GM10248 (cell line): ENCODE measurements around the gene CISTR.

Source experiments
- CTCF ChIA-PET: fragments of 300-600 bp; sonication (Branson Sonifier 250); formaldehyde crosslinking; extraction: SDS; loops from one replicate; lab custom pipeline; 2021; ENCODE audit warnings: antibody characterized with exemption; lab: Yijun Ruan, JAX
- POLR2A ChIA-PET: fragments of 350-650 bp; sonication (Branson Sonifier 250); formaldehyde crosslinking; extraction: SDS; loops from one replicate; lab custom pipeline; 2020; ENCODE audit warnings: antibody characterized with exemption; lab: Yijun Ruan, JAX
- DNase-seq: peaks from one replicate; pipeline ENCODE4 v3.0.0; 2012; ENCODE audit errors: extremely low spot score
- TF ChIP-seq, protein P1 (sequence below): IDR thresholded peaks from 2 replicates; pipeline ENCODE4 v1.5.1; 2012; ENCODE audit warnings: mild to moderate bottlenecking, low read depth; ENCODE audit errors: extremely low read depth, missing control alignments, control extremely low read depth

CISTR gene

DNA sequence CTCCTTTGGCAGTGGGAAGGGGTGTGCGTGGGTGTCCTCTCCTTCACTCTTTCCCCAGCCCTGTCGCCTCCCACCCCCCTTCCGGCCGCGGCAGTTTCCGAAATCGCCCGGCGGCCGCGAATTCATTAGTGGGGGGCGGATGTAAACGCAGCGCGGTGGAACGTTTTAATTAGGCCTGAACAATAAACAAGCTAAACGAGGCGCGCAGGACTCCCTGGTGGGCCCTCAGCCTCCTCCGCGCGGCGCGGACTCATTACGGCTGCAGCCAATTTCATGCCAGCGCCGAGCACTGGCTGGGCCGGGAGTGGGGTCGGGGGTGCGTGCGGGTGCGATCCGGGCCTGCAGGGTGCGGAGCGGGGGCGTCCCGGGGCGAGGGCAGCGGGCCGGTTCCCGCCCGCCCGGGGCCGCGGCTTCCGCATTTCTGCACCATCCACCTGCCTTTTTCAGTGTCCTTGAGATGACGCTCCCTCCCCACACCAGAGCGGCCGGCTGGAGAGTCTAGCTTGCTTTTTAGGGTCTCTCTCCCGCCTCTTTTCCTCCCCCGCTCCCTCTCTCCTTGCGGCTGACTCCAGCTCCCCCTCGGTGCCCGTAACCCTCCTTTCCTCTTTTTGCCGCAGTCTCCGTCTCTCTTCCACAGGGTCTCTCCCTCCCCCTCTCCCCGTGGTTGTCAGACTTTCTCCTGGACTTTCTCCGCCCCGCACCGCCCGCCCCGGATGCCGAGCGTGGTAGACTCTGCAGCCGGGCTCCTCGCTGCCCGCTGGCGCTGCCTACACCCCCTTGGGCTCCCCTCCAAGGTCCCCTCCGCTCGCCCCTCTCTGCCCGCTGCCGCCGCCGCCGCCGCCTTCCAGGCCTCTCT, at the start of gene CISTR:
Gene CISTR, minus strand, starts transcription at position 644 of the 856 bp plus-strand sequence.
- DNase-seq = peak; percentile 75
- POLR2A ChIA-PET = interaction anchor here (0.5 kb wide), 1 partner anchor 372 kb away, joined by 3 read pairs; the partner anchor contains the start of gene SP1
- CTCF ChIA-PET = interaction anchor here (0.7 to 11.6 kb wide), 9 partner anchors 7 to 76 kb away, joined by 3 to 222 read pairs (median 3); partner anchors contain the start of gene ATP5MC2

DNA sequence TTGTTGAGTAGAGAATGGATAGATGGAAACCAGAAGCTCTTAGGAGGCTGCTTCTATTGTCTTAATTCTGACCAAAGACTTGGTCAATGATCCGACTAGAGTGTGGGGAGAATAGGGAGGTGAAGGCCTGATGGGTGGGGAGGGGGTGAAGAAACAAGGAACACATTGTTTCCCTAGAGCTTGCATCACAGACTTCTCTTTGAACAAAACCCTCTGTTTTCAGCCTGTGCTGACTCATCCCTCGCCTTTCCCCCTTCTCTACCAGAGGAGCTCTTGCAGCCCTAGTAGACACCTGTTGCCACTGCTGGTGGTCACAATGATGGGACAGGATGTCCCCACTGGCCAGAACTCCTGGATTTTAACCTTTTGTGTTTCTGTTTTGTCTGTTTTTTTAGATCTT, 46.8 kb upstream of the CISTR start:
- ChIA-PET CTCF (interaction anchor here (0.7 to 2.1 kb wide), 3 partner anchors 14 to 52 kb away, joined by 4 to 6 read pairs (median 4); no protein-coding TSS in a partner anchor), POLR2A (no interaction called here)
- TF ChIP-seq, protein P1, sequence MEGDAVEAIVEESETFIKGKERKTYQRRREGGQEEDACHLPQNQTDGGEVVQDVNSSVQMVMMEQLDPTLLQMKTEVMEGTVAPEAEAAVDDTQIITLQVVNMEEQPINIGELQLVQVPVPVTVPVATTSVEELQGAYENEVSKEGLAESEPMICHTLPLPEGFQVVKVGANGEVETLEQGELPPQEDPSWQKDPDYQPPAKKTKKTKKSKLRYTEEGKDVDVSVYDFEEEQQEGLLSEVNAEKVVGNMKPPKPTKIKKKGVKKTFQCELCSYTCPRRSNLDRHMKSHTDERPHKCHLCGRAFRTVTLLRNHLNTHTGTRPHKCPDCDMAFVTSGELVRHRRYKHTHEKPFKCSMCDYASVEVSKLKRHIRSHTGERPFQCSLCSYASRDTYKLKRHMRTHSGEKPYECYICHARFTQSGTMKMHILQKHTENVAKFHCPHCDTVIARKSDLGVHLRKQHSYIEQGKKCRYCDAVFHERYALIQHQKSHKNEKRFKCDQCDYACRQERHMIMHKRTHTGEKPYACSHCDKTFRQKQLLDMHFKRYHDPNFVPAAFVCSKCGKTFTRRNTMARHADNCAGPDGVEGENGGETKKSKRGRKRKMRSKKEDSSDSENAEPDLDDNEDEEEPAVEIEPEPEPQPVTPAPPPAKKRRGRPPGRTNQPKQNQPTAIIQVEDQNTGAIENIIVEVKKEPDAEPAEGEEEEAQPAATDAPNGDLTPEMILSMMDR = no peak
- peak; percentile 19 for DNase-seq

More for the DNA sequence above, at the start of gene CISTR:
- TF ChIP-seq, protein P1 = no peak

DNA sequence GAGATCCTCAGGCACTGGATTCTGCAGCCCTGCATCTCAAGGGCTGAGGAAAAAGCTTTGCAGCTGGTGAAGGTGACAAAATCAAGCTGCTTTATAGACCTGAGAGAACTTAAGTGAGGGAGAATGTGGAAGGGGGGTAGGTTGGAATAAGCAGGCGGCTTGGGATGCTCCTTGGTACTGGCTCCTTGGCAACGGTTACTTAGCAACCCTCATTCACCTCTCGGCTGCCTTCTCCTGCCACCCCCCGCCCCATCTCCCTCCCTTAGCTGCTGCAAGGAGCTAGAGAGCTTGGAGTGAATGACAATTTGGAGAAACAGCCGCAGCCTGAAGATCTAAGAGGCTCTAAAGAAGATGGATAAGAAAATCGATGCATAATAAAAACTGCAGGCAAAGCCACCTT, 44.1 kb upstream of the CISTR start:
- ChIA-PET CTCF (interaction anchor here (1.4 to 1.6 kb wide), 2 partner anchors 10 to 38 kb away, joined by 3 to 8 read pairs; no protein-coding TSS in a partner anchor), POLR2A (no interaction called here)
- TF ChIP-seq, protein P1 = no peak
- no peak for DNase-seq

DNA sequence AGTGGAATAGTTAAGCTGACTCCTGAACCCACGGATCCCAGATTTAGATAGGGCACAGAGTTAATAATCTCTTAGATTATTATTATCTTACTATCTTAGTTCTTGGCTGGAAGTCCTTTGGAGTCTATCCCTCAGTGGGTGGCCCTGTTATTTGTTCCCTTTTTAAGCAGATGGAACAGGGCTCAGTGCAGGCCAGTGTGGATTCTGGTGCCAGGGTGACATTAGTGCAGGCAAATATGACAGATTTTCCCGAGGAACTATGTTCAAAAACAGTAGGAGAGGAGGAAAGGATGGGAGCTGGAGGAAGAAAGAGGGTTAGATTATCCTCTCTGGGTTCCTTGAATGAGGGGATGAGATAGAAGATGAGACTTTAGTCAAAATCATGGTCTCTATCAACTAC, 41.4 kb upstream of the CISTR start:
- DNase-seq = no peak
- CTCF ChIA-PET = interaction anchor here (1.0 to 2.4 kb wide), 7 partner anchors 8 to 587 kb away, joined by 3 to 11 read pairs (median 4); no protein-coding TSS in a partner anchor
- POLR2A ChIA-PET = no interaction called here
- TF ChIP-seq, protein P1 = no peak

DNA sequence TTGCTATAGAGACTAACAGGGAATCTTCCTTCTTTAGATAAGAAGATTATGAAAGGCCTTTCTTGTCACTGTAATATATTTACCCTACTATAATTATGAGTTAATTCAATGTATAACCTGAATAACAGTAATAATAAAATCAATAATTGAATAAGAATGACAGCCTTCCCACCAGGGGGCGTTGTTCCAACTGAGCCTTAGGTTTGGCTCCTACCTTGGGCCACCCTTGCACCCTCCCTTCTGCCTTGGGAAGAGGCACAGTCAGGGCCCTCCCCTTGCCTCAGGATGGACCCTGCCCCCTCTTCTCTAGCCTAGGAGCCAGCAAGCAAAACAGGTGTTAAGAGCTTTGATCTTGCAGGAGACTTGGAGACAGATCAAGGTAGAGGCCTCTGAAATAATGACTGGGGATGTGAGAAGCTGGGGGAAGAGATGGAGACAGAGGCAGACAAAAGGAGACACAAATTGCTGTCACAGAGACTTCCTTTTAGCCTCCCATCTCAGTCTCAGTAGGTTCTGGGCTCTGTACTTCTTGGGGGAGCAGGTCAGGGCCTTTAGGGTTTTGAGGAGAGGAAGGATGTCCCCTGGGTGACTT, 40.1 kb upstream of the CISTR start:
- DNase-seq = peak; percentile 19
- TF ChIP-seq, protein P1 = peak; percentile 51
- ChIA-PET CTCF (interaction anchor here (1.0 to 2.4 kb wide), 9 partner anchors 9 to 48 kb away, joined by 3 to 11 read pairs (median 4); no protein-coding TSS in a partner anchor), POLR2A (no interaction called here)

DNA sequence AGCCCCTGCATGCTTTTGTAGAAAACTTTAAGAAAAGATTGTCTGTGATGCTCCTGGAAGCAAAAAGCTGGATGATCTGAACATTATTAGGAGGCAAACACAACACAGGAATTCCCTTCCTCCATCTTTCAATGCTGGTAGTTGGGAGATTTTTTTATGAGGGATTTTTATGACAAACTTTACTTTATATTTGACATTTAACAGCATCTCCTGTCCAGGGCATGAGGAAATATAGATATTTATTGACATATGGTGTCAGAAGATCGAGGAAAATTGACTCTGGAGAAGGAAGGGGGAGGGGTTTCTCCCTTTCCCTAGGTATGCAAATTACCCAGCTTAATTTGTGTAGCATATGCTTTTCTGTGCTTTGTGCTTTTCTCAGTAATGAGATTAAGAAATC, 37.8 kb upstream of the CISTR start:
- no peak for DNase-seq
- ChIA-PET POLR2A (no interaction called here), CTCF (interaction anchor here (0.7 to 1.9 kb wide), 9 partner anchors 8 to 32 kb away, joined by 3 to 7 read pairs (median 4); no protein-coding TSS in a partner anchor)

More for the DNA sequence above, 37.8 kb upstream of the CISTR start:
- TF ChIP-seq, protein P1 = no peak
